ENCODE measurements around the gene BCL2. TPM values are rescaled to one million over a fixed set of nuclear protein-coding genes. Genes with fewer than 3 reads are reported as not detected.

BCL2 gene
- total RNA-seq, 1 experiment from 2014 or later, result 2.5 TPM

DNA sequence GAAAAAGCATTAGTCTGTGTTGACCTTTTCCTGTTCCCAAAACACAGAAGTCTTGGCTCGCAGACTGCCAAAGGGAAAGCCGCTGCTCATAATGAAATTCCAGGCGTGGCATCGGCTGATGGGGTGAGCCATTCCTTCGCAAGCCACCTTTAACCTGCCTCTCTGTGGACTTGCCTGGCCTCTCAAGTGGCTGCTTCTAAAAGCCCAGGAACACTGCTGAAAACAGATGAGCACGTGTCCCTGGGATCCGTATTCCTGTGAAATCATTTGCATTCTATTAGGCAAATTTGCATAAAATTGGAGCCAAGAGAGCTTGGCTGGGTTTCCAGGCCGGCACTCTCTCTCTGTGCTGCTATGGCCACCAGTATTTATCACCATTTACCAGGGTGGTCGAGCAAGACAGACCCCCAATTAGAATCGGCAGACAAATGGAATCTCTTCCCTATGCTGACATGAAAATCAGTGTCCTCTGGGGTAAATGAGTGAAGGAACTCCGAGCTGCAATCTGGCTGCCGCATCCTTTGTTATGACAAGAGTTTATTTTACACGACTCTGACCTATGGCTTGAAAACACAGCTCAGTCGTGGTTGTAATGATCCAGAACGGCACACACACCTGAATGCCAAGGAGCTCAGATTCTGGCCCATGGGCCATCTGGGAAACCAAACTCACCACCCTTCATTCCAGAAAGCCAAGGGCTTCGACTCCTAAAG, 21.7 kb downstream of the BCL2 start:
- Histone ChIP-seq H3K9me2 (ENCODE audit: insufficient read depth) (no peaks in the 10 kb centered on the region; the same call in 1 of the 2 replicates), H2AFZ (ENCODE audit: low read depth, low read length, poor library complexity, severe bottlenecking) (no peak overlapping the region), H3K9ac (ENCODE audit: low read length) (no peak overlapping the region), H3K4me2 (ENCODE audit: low read length) (no peak overlapping the region), H3K79me2 (ENCODE audit: insufficient read depth, low read length) (no peaks in the 10 kb centered on the region), H3K36me3 (ENCODE audit: control insufficient read depth in 1 of 2, insufficient read depth in 2 of 2, low read length in 2 of 2) (no peaks in the 10 kb centered on the region), H3K27ac (ENCODE audit: low read depth, low read length) (no peak overlapping the region), H3K9me3 (ENCODE audit: control insufficient read depth in 1 of 2, insufficient read depth in 1 of 2, low read depth in 1 of 2, low read length in 2 of 2) (no peaks in the 10 kb centered on the region), H3K4me1 (ENCODE audit: control insufficient read depth in 1 of 2, insufficient read depth in 2 of 2, low read length in 2 of 2) (no peaks in the 10 kb centered on the region), H3K4me3 (replicated peaks in 1 of 2; ENCODE audit: low read depth in 1 of 2, low read length in 2 of 2) (no peak overlapping the region), H3K27me3 (ENCODE audit: insufficient read depth, low read length) (no peaks in the 10 kb centered on the region), H4K20me1 (ENCODE audit: insufficient read depth) (no peaks in the 10 kb centered on the region)
- DNase-seq (ENCODE audit: low read depth, low spot score), result no peak
- intact Hi-C loops (cut with micrococcal nuclease), result no loop called here
- ChIA-PET RAD21 (ENCODE audit: low non-redundant PET in 1 of 2, low total read pairs in 2 of 2, uncharacterized antibody in 2 of 2, unreplicated experiment in 2 of 2) (no interaction called here), POLR2A (interaction anchor here (0.8 kb wide), 1 partner anchor 24 kb away, joined by 3 read pairs; no protein-coding TSS in a partner anchor), CTCF (no interaction called here)
- no peak for TF ChIP-seq EZH2 (IDR thresholded peaks at IDR 0.05)
- TF ChIP-seq, protein P1, sequence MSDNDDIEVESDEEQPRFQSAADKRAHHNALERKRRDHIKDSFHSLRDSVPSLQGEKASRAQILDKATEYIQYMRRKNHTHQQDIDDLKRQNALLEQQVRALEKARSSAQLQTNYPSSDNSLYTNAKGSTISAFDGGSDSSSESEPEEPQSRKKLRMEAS (IDR thresholded peaks at IDR 0.05), result no peak
- no peak for TF ChIP-seq JUND (IDR thresholded peaks at IDR 0.05)
- no peak for TF ChIP-seq SIN3A (IDR thresholded peaks at IDR 0.05; ENCODE audit: low read depth)
- TF ChIP-seq CBX3 (IDR thresholded peaks at IDR 0.05; ENCODE audit: low read depth), result no peak
- TF ChIP-seq POLR2A (IDR thresholded peaks at IDR 0.05; ENCODE audit: borderline replicate concordance, extremely low read depth, insufficient read depth, insufficient read length), result no peak
- no peak for TF ChIP-seq RAD21 (IDR thresholded peaks at IDR 0.05; ENCODE audit: low read depth)
- no peak for TF ChIP-seq EGR1 (IDR thresholded peaks at IDR 0.05; ENCODE audit: low read depth)
- no peak for TF ChIP-seq ELF1 (IDR thresholded peaks at IDR 0.05; ENCODE audit: borderline replicate concordance, low read depth)
- no peak for TF ChIP-seq ZNF274 (IDR thresholded peaks at IDR 0.05; ENCODE audit: low read depth, low read length)
- TF ChIP-seq, protein P2, sequence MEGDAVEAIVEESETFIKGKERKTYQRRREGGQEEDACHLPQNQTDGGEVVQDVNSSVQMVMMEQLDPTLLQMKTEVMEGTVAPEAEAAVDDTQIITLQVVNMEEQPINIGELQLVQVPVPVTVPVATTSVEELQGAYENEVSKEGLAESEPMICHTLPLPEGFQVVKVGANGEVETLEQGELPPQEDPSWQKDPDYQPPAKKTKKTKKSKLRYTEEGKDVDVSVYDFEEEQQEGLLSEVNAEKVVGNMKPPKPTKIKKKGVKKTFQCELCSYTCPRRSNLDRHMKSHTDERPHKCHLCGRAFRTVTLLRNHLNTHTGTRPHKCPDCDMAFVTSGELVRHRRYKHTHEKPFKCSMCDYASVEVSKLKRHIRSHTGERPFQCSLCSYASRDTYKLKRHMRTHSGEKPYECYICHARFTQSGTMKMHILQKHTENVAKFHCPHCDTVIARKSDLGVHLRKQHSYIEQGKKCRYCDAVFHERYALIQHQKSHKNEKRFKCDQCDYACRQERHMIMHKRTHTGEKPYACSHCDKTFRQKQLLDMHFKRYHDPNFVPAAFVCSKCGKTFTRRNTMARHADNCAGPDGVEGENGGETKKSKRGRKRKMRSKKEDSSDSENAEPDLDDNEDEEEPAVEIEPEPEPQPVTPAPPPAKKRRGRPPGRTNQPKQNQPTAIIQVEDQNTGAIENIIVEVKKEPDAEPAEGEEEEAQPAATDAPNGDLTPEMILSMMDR (IDR thresholded peaks at IDR 0.05 in 2 of 3, conservative IDR thresholded peaks at IDR 0.05 in 1 of 3; ENCODE audit: borderline replicate concordance in 1 of 3, insufficient read depth in 1 of 3, low read depth in 2 of 3, low read length in 2 of 3), result no peak
- no peak for TF ChIP-seq FOSL1 (IDR thresholded peaks at IDR 0.05; ENCODE audit: low read depth)
- TF ChIP-seq POLR2AphosphoS5 (IDR thresholded peaks at IDR 0.05; ENCODE audit: low read depth, low read length), result no peak
- TF ChIP-seq YY1 (IDR thresholded peaks at IDR 0.05; ENCODE audit: extremely low read depth, insufficient replicate concordance, low read depth, low read length), result no peak
- TF ChIP-seq, protein P3, sequence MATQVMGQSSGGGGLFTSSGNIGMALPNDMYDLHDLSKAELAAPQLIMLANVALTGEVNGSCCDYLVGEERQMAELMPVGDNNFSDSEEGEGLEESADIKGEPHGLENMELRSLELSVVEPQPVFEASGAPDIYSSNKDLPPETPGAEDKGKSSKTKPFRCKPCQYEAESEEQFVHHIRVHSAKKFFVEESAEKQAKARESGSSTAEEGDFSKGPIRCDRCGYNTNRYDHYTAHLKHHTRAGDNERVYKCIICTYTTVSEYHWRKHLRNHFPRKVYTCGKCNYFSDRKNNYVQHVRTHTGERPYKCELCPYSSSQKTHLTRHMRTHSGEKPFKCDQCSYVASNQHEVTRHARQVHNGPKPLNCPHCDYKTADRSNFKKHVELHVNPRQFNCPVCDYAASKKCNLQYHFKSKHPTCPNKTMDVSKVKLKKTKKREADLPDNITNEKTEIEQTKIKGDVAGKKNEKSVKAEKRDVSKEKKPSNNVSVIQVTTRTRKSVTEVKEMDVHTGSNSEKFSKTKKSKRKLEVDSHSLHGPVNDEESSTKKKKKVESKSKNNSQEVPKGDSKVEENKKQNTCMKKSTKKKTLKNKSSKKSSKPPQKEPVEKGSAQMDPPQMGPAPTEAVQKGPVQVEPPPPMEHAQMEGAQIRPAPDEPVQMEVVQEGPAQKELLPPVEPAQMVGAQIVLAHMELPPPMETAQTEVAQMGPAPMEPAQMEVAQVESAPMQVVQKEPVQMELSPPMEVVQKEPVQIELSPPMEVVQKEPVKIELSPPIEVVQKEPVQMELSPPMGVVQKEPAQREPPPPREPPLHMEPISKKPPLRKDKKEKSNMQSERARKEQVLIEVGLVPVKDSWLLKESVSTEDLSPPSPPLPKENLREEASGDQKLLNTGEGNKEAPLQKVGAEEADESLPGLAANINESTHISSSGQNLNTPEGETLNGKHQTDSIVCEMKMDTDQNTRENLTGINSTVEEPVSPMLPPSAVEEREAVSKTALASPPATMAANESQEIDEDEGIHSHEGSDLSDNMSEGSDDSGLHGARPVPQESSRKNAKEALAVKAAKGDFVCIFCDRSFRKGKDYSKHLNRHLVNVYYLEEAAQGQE (IDR thresholded peaks at IDR 0.05; ENCODE audit: low read depth), result no peak
- TF ChIP-seq SRF (IDR thresholded peaks at IDR 0.05; ENCODE audit: low read depth), result no peak
- TF ChIP-seq SP1 (IDR thresholded peaks at IDR 0.05; ENCODE audit: low read depth), result no peak
- no peak for TF ChIP-seq EZH2phosphoT487 (IDR thresholded peaks at IDR 0.05; ENCODE audit: borderline replicate concordance)
- no peak for TF ChIP-seq CEBPB (IDR thresholded peaks at IDR 0.05; ENCODE audit: low read depth)
- no peak for ATAC-seq
- BruUV-seq (replicated peaks), result no TSS peak
